Left kidney (tissue), 1 donor: ENCODE measurements around the gene DAPL1. TPM values are rescaled to one million over a fixed set of nuclear protein-coding genes. Genes with fewer than 3 reads are reported as not detected.

Experiments used
- polyA plus RNA-seq: library from polyadenylated mRNA; unstranded; fragments of 120-200 nt; gene quantifications from one replicate; pipeline ENCODE4 v1.2.1, GENCODE V29; 2013; ENCODE audit not compliant: insufficient read length

The DAPL1 gene
- polyA plus RNA-seq, 1 donor, result 37.6 TPM

Other genes with a start within 250 kb of the DAPL1 start
- gene TANC1, start 173.3 kb downstream of the DAPL1 start, polyA plus RNA-seq, result 64.8 TPM